Ishikawa (cell line): ENCODE measurements around the gene SF3A1.

ENCODE experiments used
- CEBPB ChIP-seq: IDR thresholded peaks from 2 replicates; pipeline ENCODE4 v1.6.1; 2012
- CREB1 ChIP-seq: IDR thresholded peaks from 2 replicates; pipeline ENCODE4 v1.6.1; 2012; ENCODE audit warnings: low read depth
- EGR1 ChIP-seq: IDR thresholded peaks from 2 replicates; pipeline ENCODE4 v1.6.1; 2012
- EP300 ChIP-seq: IDR thresholded peaks from 2 replicates; pipeline ENCODE4 v1.6.1; 2012; ENCODE audit warnings: borderline replicate concordance
- FOXM1 ChIP-seq: IDR thresholded peaks from 2 replicates; pipeline ENCODE4 v1.6.1; 2012; ENCODE audit warnings: low read depth, borderline replicate concordance
- MAX ChIP-seq: IDR thresholded peaks from 2 replicates; pipeline ENCODE4 v1.6.1; 2012
- NFIC ChIP-seq: IDR thresholded peaks from 2 replicates; pipeline ENCODE4 v1.6.1; 2012
- RAD21 ChIP-seq: IDR thresholded peaks from 2 replicates; pipeline ENCODE4 v1.6.1; 2012; ENCODE audit warnings: low read depth
- TAF1 ChIP-seq: IDR thresholded peaks from 2 replicates; pipeline ENCODE4 v1.6.1; 2012; ENCODE audit warnings: low read depth, mild to moderate bottlenecking
- TCF12 ChIP-seq: IDR thresholded peaks from 2 replicates; pipeline ENCODE4 v1.6.1; 2012; ENCODE audit warnings: low read depth
- TEAD4 ChIP-seq: IDR thresholded peaks from 2 replicates; pipeline ENCODE4 v1.6.1; 2012
- YY1 ChIP-seq: IDR thresholded peaks from 2 replicates; pipeline ENCODE4 v1.6.1; 2012; ENCODE audit warnings: low read depth
- ZBTB7A ChIP-seq: IDR thresholded peaks from 2 replicates; pipeline ENCODE4 v1.6.1; 2012; ENCODE audit warnings: low read depth
- TF ChIP-seq, protein P1 (sequence below): IDR thresholded peaks from 2 replicates; pipeline ENCODE4 v1.6.1; 2012
- TF ChIP-seq, protein P2 (sequence below): IDR thresholded peaks from 2 replicates; pipeline ENCODE4 v1.6.1; 2012; ENCODE audit warnings: low read depth, mild to moderate bottlenecking

The SF3A1 gene

GRCh38 chr22:30362651-30363281, 6.1 kb upstream of the SF3A1 start:
- TF ChIP-seq EP300, result no peak
- TF ChIP-seq, protein P1, sequence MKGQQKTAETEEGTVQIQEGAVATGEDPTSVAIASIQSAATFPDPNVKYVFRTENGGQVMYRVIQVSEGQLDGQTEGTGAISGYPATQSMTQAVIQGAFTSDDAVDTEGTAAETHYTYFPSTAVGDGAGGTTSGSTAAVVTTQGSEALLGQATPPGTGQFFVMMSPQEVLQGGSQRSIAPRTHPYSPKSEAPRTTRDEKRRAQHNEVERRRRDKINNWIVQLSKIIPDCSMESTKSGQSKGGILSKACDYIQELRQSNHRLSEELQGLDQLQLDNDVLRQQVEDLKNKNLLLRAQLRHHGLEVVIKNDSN, result no peak

DNA sequence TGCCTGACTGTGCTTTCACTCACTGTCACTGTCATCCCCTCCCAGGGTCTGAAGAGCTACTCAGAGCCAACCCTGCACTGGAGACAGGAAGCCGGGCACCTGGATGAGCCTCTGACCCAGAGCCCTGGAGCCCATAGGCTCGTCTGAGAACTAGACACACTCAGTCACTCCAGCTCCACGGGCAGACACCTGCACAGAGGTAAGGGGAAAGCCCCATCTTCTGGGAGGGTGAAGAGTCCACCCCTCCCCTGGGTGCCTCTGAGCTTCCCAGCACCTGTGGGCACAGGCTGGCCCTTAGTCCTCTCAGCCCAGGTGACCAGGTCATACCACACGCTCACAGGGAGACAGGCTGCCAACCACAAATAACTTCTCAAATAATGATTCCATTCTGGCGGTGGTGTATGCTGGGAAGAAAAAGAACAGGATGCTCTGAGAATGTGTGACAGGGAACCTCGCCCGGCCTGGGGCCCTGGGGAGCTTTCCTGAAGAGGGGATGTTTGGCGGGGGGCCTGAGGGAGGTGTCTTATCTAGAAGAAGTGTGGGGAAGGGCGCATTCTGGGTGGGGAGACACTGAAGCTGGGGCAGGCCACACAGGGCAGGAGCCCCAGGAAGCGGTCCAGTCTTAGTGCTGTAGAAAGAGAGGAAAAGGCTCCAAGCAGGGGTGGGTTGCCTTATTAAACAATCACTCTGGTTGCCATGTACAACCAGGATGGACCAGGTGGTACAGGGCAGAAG, 5.4 kb upstream of the SF3A1 start:
- TF ChIP-seq EP300 (no peak), ZBTB7A (no peak), NFIC (no peak), TAF1 (no peak), FOXM1 (no peak), YY1 (no peak), EGR1 (no peak), CREB1 (no peak), TCF12 (no peak), MAX (no peak)

DNA sequence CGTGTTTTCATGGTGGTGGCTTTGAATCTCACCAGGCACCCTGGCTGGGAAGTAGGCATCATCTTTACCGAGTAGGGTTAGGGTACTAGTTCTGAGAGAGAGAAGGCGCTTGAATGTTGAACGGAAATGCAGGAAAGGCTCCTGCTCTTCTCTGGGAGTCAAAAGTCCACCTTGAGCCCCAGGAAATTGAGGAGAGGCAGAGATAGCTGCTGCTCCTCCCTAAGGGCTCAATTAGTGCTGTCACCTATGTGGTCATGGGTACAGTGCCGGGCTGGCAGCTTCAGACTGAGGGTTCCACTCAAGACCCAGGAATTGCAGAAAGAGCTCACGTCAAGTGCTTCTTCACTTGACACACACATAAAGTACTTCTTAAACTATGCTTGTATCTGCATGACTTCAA, 1.8 kb upstream of the SF3A1 start:
- no peak for TF ChIP-seq CREB1
- no peak for TF ChIP-seq EP300
- TF ChIP-seq TAF1, result no peak
- no peak for TF ChIP-seq YY1
- no peak for TF ChIP-seq MAX
- no peak for TF ChIP-seq CEBPB
- TF ChIP-seq RAD21, result no peak
- TF ChIP-seq, protein P2, sequence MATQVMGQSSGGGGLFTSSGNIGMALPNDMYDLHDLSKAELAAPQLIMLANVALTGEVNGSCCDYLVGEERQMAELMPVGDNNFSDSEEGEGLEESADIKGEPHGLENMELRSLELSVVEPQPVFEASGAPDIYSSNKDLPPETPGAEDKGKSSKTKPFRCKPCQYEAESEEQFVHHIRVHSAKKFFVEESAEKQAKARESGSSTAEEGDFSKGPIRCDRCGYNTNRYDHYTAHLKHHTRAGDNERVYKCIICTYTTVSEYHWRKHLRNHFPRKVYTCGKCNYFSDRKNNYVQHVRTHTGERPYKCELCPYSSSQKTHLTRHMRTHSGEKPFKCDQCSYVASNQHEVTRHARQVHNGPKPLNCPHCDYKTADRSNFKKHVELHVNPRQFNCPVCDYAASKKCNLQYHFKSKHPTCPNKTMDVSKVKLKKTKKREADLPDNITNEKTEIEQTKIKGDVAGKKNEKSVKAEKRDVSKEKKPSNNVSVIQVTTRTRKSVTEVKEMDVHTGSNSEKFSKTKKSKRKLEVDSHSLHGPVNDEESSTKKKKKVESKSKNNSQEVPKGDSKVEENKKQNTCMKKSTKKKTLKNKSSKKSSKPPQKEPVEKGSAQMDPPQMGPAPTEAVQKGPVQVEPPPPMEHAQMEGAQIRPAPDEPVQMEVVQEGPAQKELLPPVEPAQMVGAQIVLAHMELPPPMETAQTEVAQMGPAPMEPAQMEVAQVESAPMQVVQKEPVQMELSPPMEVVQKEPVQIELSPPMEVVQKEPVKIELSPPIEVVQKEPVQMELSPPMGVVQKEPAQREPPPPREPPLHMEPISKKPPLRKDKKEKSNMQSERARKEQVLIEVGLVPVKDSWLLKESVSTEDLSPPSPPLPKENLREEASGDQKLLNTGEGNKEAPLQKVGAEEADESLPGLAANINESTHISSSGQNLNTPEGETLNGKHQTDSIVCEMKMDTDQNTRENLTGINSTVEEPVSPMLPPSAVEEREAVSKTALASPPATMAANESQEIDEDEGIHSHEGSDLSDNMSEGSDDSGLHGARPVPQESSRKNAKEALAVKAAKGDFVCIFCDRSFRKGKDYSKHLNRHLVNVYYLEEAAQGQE, result no peak

GRCh38 chr22:30357650-30358215, 1.0 kb upstream of the SF3A1 start:
- TF ChIP-seq ZBTB7A (no peak), MAX (no peak), CREB1 (no peak), RAD21 (no peak), FOXM1 (no peak), CEBPB (no peak), TCF12 (no peak), YY1 (no peak), NFIC (no peak), TAF1 (no peak), TEAD4 (no peak)
- TF ChIP-seq, protein P2, result no peak

- no peak for TF ChIP-seq YY1
- no peak for TF ChIP-seq EP300
- TF ChIP-seq, protein P1, result no peak
- no peak for TF ChIP-seq CEBPB
- no peak for TF ChIP-seq EGR1
- no peak; the same call in 1 of the 2 replicates for TF ChIP-seq ZBTB7A
- no peak for TF ChIP-seq RAD21
- TF ChIP-seq NFIC, result no peak
- TF ChIP-seq TCF12, result no peak
- TF ChIP-seq, protein P2, result no peak
These were observed 509 bp upstream of the SF3A1 start for GRCh38 chr22:30357236-30357570.
